Measurements from ENCODE around the gene NEDD9.

NEDD9 gene

GRCh38 chr6:11200356-11200755 is 32.1 kb downstream of the NEDD9 start:
- no peak for DNase-seq

- DNase-seq = peak; percentile 14
These were observed 33.5 kb downstream of the NEDD9 start for GRCh38 chr6:11198663-11199603.

- no peak for DNase-seq
These were observed 34.6 kb downstream of the NEDD9 start for GRCh38 chr6:11197850-11198249.

- no peak for DNase-seq
These were observed 35.3 kb downstream of the NEDD9 start for GRCh38 chr6:11197175-11197536.

- DNase-seq = no peak
These were observed 35.8 kb downstream of the NEDD9 start for GRCh38 chr6:11196511-11197174.

GRCh38 chr6:11194356-11195218 is 37.9 kb downstream of the NEDD9 start:
- no peak for DNase-seq

GRCh38 chr6:11193434-11193833 is 39.0 kb downstream of the NEDD9 start:
- no peak for DNase-seq

- DNase-seq = no peak
These were observed 40.3 kb downstream of the NEDD9 start for GRCh38 chr6:11192167-11192566.

GRCh38 chr6:11190625-11191245 is 41.7 kb downstream of the NEDD9 start:
- DNase-seq = no peak

- no peak for DNase-seq
These were observed 42.4 kb downstream of the NEDD9 start for GRCh38 chr6:11189865-11190624.

GRCh38 chr6:11188161-11188915 is 44.1 kb downstream of the NEDD9 start:
- no peak for DNase-seq

- no peak for DNase-seq
These were observed 45.2 kb downstream of the NEDD9 start for GRCh38 chr6:11187301-11187700.

- DNase-seq = no peak
These were observed 47.1 kb downstream of the NEDD9 start for GRCh38 chr6:11185204-11185842.

- DNase-seq = no peak
These were observed 48.6 kb downstream of the NEDD9 start for GRCh38 chr6:11183761-11184362.

- DNase-seq = no peak
These were observed 50.9 kb downstream of the NEDD9 start for GRCh38 chr6:11181478-11182136.

- no peak for DNase-seq
These were observed 52.9 kb downstream of the NEDD9 start for GRCh38 chr6:11179419-11180202.

GRCh38 chr6:11179088-11179418 is 53.4 kb downstream of the NEDD9 start:
- no peak for DNase-seq

GRCh38 chr6:11177271-11177670 is 55.2 kb downstream of the NEDD9 start:
- no peak for DNase-seq

- no peak for DNase-seq
These were observed 58.2 kb downstream of the NEDD9 start for GRCh38 chr6:11174242-11174611.

All from CD4-positive, alpha-beta T cell treated with Interleukin-6 for 4 hours (primary cell).